ENCODE results near the gene NPAS3.

GRCh38 chr14:33163109-33163508 lies 224.4 kb downstream of the NPAS3 start:
- TF ChIP-seq CTCF (IDR thresholded peaks at IDR 0.05) (no peak), POLR2A (IDR thresholded peaks at IDR 0.05) (no peak), POLR2AphosphoS5 (IDR thresholded peaks at IDR 0.05) (no peak)
